A549 (cell line): ENCODE measurements around the gene RPP21. TPM values are rescaled to one million over a fixed set of nuclear protein-coding genes. Genes with fewer than 3 reads are reported as not detected.

Experiments
- ATAC-seq, 2 experiments: fragments of 200-7000 bp in 1 of 2; fragments of >200 bp in 1 of 2; cut with Nextera tagmentation in 1 of 2; cut with Tn5 transposase in 1 of 2; 3 replicates each; pipeline versions ENCODE4 v1.8.0 to v1.9.1; 2018 to 2020; ENCODE audit warnings: mild to moderate bottlenecking in 1 of 2, moderate library complexity in 1 of 2
- CTCF ChIA-PET: fragments of 300-600 bp; sonication (Branson Sonifier 250); formaldehyde crosslinking; extraction: SDS; loops from one replicate; lab custom pipeline; 2021; ENCODE audit warnings: antibody characterized with exemption, inconsistent platforms; lab: Yijun Ruan, JAX
- POLR2A ChIA-PET: fragments of 350-600 bp; formaldehyde crosslinking; extraction: SDS; loops from one replicate; lab custom pipeline; 2021; ENCODE audit warnings: antibody characterized with exemption, inconsistent platforms; lab: Yijun Ruan, JAX
- DNase-seq, 2 experiments: peaks; one replicate each; pipeline versions ENCODE4 v3.0.0 to v3.0.0-alpha.2; 2011 to 2016; ENCODE audit warnings: low read depth in 1 of 2, low spot score in 1 of 2
- FAIRE-seq: peaks from 2 replicates; lab custom pipeline; 2011; peaks lifted over from hg19 to GRCh38; lab: Jason Lieb, UNC
- H3K27ac ChIP-seq, 2 experiments: fragments of >200 bp; sonication (Bioruptor Twin); formaldehyde crosslinking; 3 replicates each; pipeline ENCODE4 v1.5.1; 2016 to 2017
- H3K4me1 ChIP-seq: fragments of >200 bp; sonication (Bioruptor Twin); formaldehyde crosslinking; 3 replicates; pipeline ENCODE4 v1.6.1; 2016
- H3K4me2 ChIP-seq: fragments of >200 bp; sonication (Bioruptor Twin); formaldehyde crosslinking; 3 replicates; pipeline ENCODE4 v1.6.1; 2016
- H3K4me3 ChIP-seq: fragments of >200 bp; sonication (Bioruptor Twin); formaldehyde crosslinking; 3 replicates; pipeline ENCODE4 v1.5.1; 2016
- H3K9me3 ChIP-seq: fragments of >200 bp; sonication (Bioruptor Twin); formaldehyde crosslinking; 3 replicates; pipeline ENCODE4 v1.6.1; 2016
- CBX8 ChIP-seq: fragments of 200-600 bp; sonication (generic); IDR thresholded peaks from 2 replicates; pipeline ENCODE4 v1.6.1; 2016
- CEBPB ChIP-seq, 2 experiments: fragments of >200 bp in 1 of 2; sonication (Bioruptor Twin) in 1 of 2; formaldehyde crosslinking in 1 of 2; IDR thresholded peaks; 2 replicates each; pipeline ENCODE4 v1.6.1; 2012 to 2016
- E2F6 ChIP-seq: IDR thresholded peaks from 2 replicates; pipeline ENCODE4 v1.6.1; 2012; ENCODE audit warnings: low read depth, borderline replicate concordance
- EHMT2 ChIP-seq: fragments of 200-600 bp; sonication (generic); IDR thresholded peaks from 2 replicates; pipeline ENCODE4 v1.6.1; 2016; ENCODE audit warnings: antibody characterized with exemption, low read depth, mild to moderate bottlenecking, moderate library complexity
- ELK1 ChIP-seq: fragments of 150-350 bp; IDR thresholded peaks from 2 replicates; pipeline ENCODE4 v1.6.1; 2014; ENCODE audit warnings: low read depth, mild to moderate bottlenecking, low read length
- EP300 ChIP-seq, 2 experiments: fragments of >200 bp; sonication (Bioruptor Twin); formaldehyde crosslinking; IDR thresholded peaks; 2 replicates in 1 of 2; 3 replicates in 1 of 2; pipeline ENCODE4 v1.6.1; 2016 to 2017
- FOSL2 ChIP-seq, 2 experiments: fragments of 450-650 bp in 1 of 2; fragments of >200 bp in 1 of 2; sonication (Bioruptor Twin) in 1 of 2; formaldehyde crosslinking; IDR thresholded peaks; 2 replicates each; pipeline versions ENCODE4 v1.5.0 to v1.6.1; 2016 to 2020; ENCODE audit warnings: mild to moderate bottlenecking in 1 of 2, moderate library complexity in 1 of 2
- HDAC2 ChIP-seq: fragments of 200-600 bp; sonication (generic); IDR thresholded peaks from 2 replicates; pipeline ENCODE4 v1.6.1; 2016
- HEYL ChIP-seq: fragments of 250-450 bp; sonication (Bioruptor Pico); IDR thresholded peaks from 2 replicates; pipeline ENCODE4 v1.8.0; 2021; ENCODE audit warnings: mild to moderate bottlenecking, moderate library complexity
- HMGXB4 ChIP-seq: fragments of 250-450 bp; sonication (Bioruptor Pico); IDR thresholded peaks from 2 replicates; pipeline ENCODE4 v1.5.0; 2021; ENCODE audit warnings: mild to moderate bottlenecking, moderate library complexity, borderline replicate concordance
- HOXB13 ChIP-seq: fragments of 250-450 bp; sonication (Bioruptor Pico); IDR thresholded peaks from 2 replicates; pipeline ENCODE4 v1.5.0; 2020; ENCODE audit warnings: low read depth, mild to moderate bottlenecking, moderate library complexity
- JUN ChIP-seq, 2 experiments: fragments of >200 bp; sonication (Bioruptor Twin); formaldehyde crosslinking; IDR thresholded peaks; 2 replicates in 1 of 2; 3 replicates in 1 of 2; pipeline ENCODE4 v1.6.1; 2016 to 2017
- KDM1A ChIP-seq: fragments of 200-600 bp; sonication (generic); IDR thresholded peaks from 2 replicates; pipeline ENCODE4 v1.6.1; 2016; ENCODE audit warnings: low read depth, mild to moderate bottlenecking
- KDM5A ChIP-seq: fragments of 200-600 bp; sonication (generic); IDR thresholded peaks from 2 replicates; pipeline ENCODE4 v1.6.1; 2016; ENCODE audit warnings: antibody characterized with exemption, mild to moderate bottlenecking
- MAFK ChIP-seq: fragments of 450-650 bp; IDR thresholded peaks from 2 replicates; pipeline ENCODE4 v1.6.1; 2014; ENCODE audit not compliant: partially characterized antibody
- MAZ ChIP-seq: fragments of 150-350 bp; IDR thresholded peaks from 2 replicates; pipeline ENCODE4 v1.6.1; 2014; ENCODE audit warnings: antibody characterized with exemption, low read depth, low read length, borderline replicate concordance
- NPAS2 ChIP-seq: fragments of 250-450 bp; sonication (Bioruptor Pico); IDR thresholded peaks from 2 replicates; pipeline ENCODE4 v1.8.0; 2022; ENCODE audit warnings: mild to moderate bottlenecking, moderate library complexity, borderline replicate concordance
- NR3C1 ChIP-seq: fragments of >200 bp; sonication (Bioruptor Twin); formaldehyde crosslinking; IDR thresholded peaks from 3 replicates; pipeline ENCODE4 v1.6.1; 2017
- POLR2AphosphoS2 ChIP-seq: conservative IDR thresholded peaks from 2 replicates; pipeline ENCODE4 v1.6.1; 2012; ENCODE audit warnings: low read length, improper control_type of control experiment, inconsistent platforms
- RCOR1 ChIP-seq: fragments of 150-350 bp; IDR thresholded peaks from 2 replicates; pipeline ENCODE4 v1.6.1; 2014; ENCODE audit warnings: antibody characterized with exemption, low read length, low read depth
- REST ChIP-seq: fragments of 200-600 bp; sonication (generic); IDR thresholded peaks from 2 replicates; pipeline ENCODE4 v1.6.1; 2016; ENCODE audit warnings: antibody characterized with exemption, mild to moderate bottlenecking, moderate library complexity
- RFX5 ChIP-seq: fragments of 450-650 bp; IDR thresholded peaks from 2 replicates; pipeline ENCODE4 v1.7.1; 2014; ENCODE audit warnings: antibody characterized with exemption, mild to moderate bottlenecking, moderate library complexity
- RNF2 ChIP-seq: fragments of 200-600 bp; sonication (generic); IDR thresholded peaks from 2 replicates; pipeline ENCODE4 v1.6.1; 2016; ENCODE audit warnings: low read depth, mild to moderate bottlenecking, antibody characterized with exemption, moderate library complexity, borderline replicate concordance
- SMC3 ChIP-seq: fragments of >200 bp; sonication (Bioruptor Twin); formaldehyde crosslinking; IDR thresholded peaks from 3 replicates; pipeline ENCODE4 v1.6.1; 2018; ENCODE audit warnings: inconsistent platforms
- TFCP2L1 ChIP-seq: fragments of 250-450 bp; sonication (Bioruptor Pico); IDR thresholded peaks from 2 replicates; pipeline ENCODE4 v1.5.0; 2021; ENCODE audit warnings: mild to moderate bottlenecking
- ZNF302 ChIP-seq: fragments of 250-450 bp; sonication (Bioruptor Pico); IDR thresholded peaks from 2 replicates; pipeline ENCODE4 v1.9.0; 2021; ENCODE audit warnings: inconsistent platforms, mild to moderate bottlenecking, moderate library complexity
- WGBS: methylation state at CpG from one replicate; pipeline ENCODE4 v1.1.6; 2017; ENCODE audit errors: missing lambda C conversion rate; 5-methylcytosine and 5-hydroxymethylcytosine counted together
- polyA plus RNA-seq, 4 experiments: library from polyadenylated mRNA; depleted of rRNA in 3 of 4; stranded (reverse); fragments of >200 nt; fragmentation: RNase III in 1 of 4; extraction: RNeasy Plus Mini Kit Qiagen cat#74134 plus additional on column Dnase treatment in 1 of 4; gene quantifications; 2 replicates in 3 of 4; 3 replicates in 1 of 4; pipeline ENCODE4 v1.2.3, GENCODE V29; 2011 to 2017
- TF ChIP-seq, protein P1 (sequence below): fragments of >200 bp; sonication (Bioruptor Twin); formaldehyde crosslinking; IDR thresholded peaks from 3 replicates; pipeline ENCODE4 v1.6.1; 2016

RPP21 gene
- polyA plus RNA-seq, 2 of the 4 experiments (the other 2 are of a cell fraction) = 33.6 to 54.8 TPM

GRCh38 chr6:30380464-30380863 lies 35.5 kb downstream of the RPP21 start:
- ATAC-seq = no peak
- CTCF ChIA-PET = interaction anchor here (0.7 to 1.6 kb wide), 4 partner anchors 22 to 292 kb away, joined by 3 to 6 read pairs (median 4); partner anchors contain the start of gene DHX16
- TF ChIP-seq EP300 (IDR thresholded peaks at IDR 0.05) = no peak
- TF ChIP-seq JUN (IDR thresholded peaks at IDR 0.05) = no peak
- no peak for TF ChIP-seq TFCP2L1
- TF ChIP-seq CEBPB (IDR thresholded peaks at IDR 0.05) = no peak
- no peak for TF ChIP-seq HDAC2
- TF ChIP-seq EHMT2 = no peak
- TF ChIP-seq HOXB13 (CRISPR knock-in tag) = no peak
- TF ChIP-seq HEYL = no peak
- no peak for TF ChIP-seq NR3C1
- no peak for TF ChIP-seq SMC3
- no peak for TF ChIP-seq MAZ
- TF ChIP-seq RFX5 = no peak
- no peak for TF ChIP-seq HMGXB4 (CRISPR knock-in tag)
- no peak for TF ChIP-seq RCOR1
- TF ChIP-seq KDM1A = no peak
- TF ChIP-seq, all 56 proteins: peak for 0
- DNase-seq (no peak), FAIRE-seq (no peak)
- no peaks in the 10 kb centered on the region for H3K9me3 ChIP-seq
- no peak overlapping the region for H3K27ac ChIP-seq
- POLR2A ChIA-PET = no interaction called here
- no peak overlapping the region for H3K4me3 ChIP-seq
- H3K4me1 ChIP-seq = no peaks in the 10 kb centered on the region
- WGBS = 21% methylated on average over 4 of the region's 5 CpGs
- H3K4me2 ChIP-seq = no peak overlapping the region

DNA sequence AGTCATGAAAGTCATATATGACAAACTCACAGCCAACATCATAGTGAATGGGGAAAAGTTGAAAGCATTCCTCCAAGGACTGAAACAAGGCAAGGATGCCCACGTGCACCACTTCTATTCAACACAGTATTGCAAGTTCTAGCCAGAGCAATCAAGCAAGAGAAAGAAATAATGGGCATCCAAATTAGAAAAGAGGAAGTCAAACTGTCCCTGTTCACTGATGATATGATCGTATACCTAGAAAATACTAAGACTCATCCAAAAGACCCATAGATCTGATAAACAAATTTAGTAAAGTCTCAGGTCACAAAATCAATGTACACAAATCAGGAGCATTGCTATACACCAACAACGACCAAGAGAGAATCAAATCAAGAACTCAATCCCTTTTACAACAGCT lies 41.2 kb downstream of the RPP21 start:
- Histone ChIP-seq H3K27ac (no peak overlapping the region), H3K4me2 (no peak overlapping the region), H3K4me3 (no peak overlapping the region), H3K4me1 (no peaks in the 10 kb centered on the region), H3K9me3 (no peaks in the 10 kb centered on the region)
- ChIA-PET POLR2A (no interaction called here), CTCF (no interaction called here)
- FAIRE-seq (no peak), DNase-seq (no peak), ATAC-seq (no peak)
- 5% methylated on average over 3 of the region's 3 CpGs for WGBS
- no peak for TF ChIP-seq TFCP2L1
- TF ChIP-seq RNF2 = no peak
- no peak for TF ChIP-seq CBX8
- no peak for TF ChIP-seq E2F6
- no peak for TF ChIP-seq MAFK
- TF ChIP-seq KDM5A = no peak
- no peak for TF ChIP-seq KDM1A
- TF ChIP-seq NPAS2 (CRISPR knock-in tag) = no peak
- no peak for TF ChIP-seq REST
- no peak for TF ChIP-seq ZNF302 (CRISPR knock-in tag)
- TF ChIP-seq ELK1 = no peak
- TF ChIP-seq, protein P1, sequence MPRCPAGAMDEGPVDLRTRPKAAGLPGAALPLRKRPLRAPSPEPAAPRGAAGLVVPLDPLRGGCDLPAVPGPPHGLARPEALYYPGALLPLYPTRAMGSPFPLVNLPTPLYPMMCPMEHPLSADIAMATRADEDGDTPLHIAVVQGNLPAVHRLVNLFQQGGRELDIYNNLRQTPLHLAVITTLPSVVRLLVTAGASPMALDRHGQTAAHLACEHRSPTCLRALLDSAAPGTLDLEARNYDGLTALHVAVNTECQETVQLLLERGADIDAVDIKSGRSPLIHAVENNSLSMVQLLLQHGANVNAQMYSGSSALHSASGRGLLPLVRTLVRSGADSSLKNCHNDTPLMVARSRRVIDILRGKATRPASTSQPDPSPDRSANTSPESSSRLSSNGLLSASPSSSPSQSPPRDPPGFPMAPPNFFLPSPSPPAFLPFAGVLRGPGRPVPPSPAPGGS = no peak
- no peak for TF ChIP-seq FOSL2 (IDR thresholded peaks at IDR 0.05)
- TF ChIP-seq FOSL2 (CRISPR knock-in tag; IDR thresholded peaks at IDR 0.05) = no peak
- no peak for TF ChIP-seq POLR2AphosphoS2
